Heart right ventricle (tissue), 16 donors: Measurements from ENCODE around the gene FAM187B. TPM values are rescaled to one million over a fixed set of nuclear protein-coding genes. Genes with fewer than 3 reads are reported as not detected.

ENCODE experiments used
- ATAC-seq, 8 donors: fragments of 200-7000 bp; cut with Tn5 transposase; one replicate each; pipeline ENCODE4 v1.9.1; 2020; ENCODE audit warnings: mild to moderate bottlenecking in 8 of 8, moderate library complexity in 8 of 8, moderate number of reproducible peaks in 1 of 8
- DNase-seq, 2 donors: peaks; one replicate each; pipeline ENCODE4 v3.0.0-alpha.2; 2020
- H3K27ac ChIP-seq, 10 donors: fragments of 200-600 bp; sonication (generic) in 2 of 10; one replicate each; pipeline versions ENCODE4 v1.5.0 to v1.8.0; 2020 to 2022; ENCODE audit warnings: mild to moderate bottlenecking in 3 of 10
- H3K27me3 ChIP-seq, 7 donors: fragments of 200-600 bp; one replicate each; pipeline ENCODE4 v1.8.0; 2021 to 2022; ENCODE audit warnings: mild to moderate bottlenecking in 2 of 7
- H3K36me3 ChIP-seq, 9 donors: fragments of 200-600 bp; sonication (generic) in 1 of 9; one replicate each; pipeline versions ENCODE4 v1.5.0 to v1.8.0; 2020 to 2022; ENCODE audit warnings: mild to moderate bottlenecking in 2 of 9
- H3K4me1 ChIP-seq, 9 donors: fragments of 200-600 bp; sonication (generic) in 1 of 9; one replicate each; pipeline versions ENCODE4 v1.5.0 to v1.8.0; 2020 to 2022; ENCODE audit warnings: mild to moderate bottlenecking in 4 of 9
- H3K4me3 ChIP-seq, 10 donors: fragments of 200-600 bp; sonication (generic) in 2 of 10; one replicate each; pipeline versions ENCODE4 v1.5.0 to v1.8.0; 2020 to 2022; ENCODE audit warnings: mild to moderate bottlenecking in 7 of 10, moderate library complexity in 2 of 10
- H3K9me3 ChIP-seq, 11 donors: fragments of 200-600 bp in 10 of 11; sonication (generic) in 2 of 11; one replicate each; pipeline versions ENCODE4 v1.5.0 to v1.8.0; 2013 to 2022; ENCODE audit warnings: mild to moderate bottlenecking in 2 of 11, control low read depth in 1 of 11, moderate library complexity in 1 of 11
- CTCF ChIP-seq, 9 donors: fragments of 200-600 bp; sonication (generic) in 2 of 9; IDR thresholded peaks; one replicate each; pipeline versions ENCODE4 v1.5.0 to v1.8.0; 2021 to 2022; ENCODE audit warnings: antibody characterized with exemption in 9 of 9, mild to moderate bottlenecking in 5 of 9, moderate library complexity in 1 of 9
- WGBS, 2 donors: extraction: QIAGEN DNeasy Blood & Tissue Kit; methylation state at CpG; one replicate each; pipeline ENCODE4 v1.1.7; 2013; ENCODE audit warnings: inconsistent platforms in 1 of 2; 5-methylcytosine and 5-hydroxymethylcytosine counted together
- intact Hi-C, 10 donors: fragments of 100-400 bp; cut with DNase I; formaldehyde crosslinking; loops; one replicate each; pipeline versions ENCODE4 v1.11.1 to v1.14.2; 2022
- polyA plus RNA-seq, 2 donors: library from polyadenylated mRNA; stranded (reverse); fragments of 200-250 nt; gene quantifications; one replicate each; pipeline ENCODE4 v1.2.3, GENCODE V29; 2013
- total RNA-seq, 10 donors: library from RNA; stranded (reverse); fragmentation: NEBNext Ultra II Directional in 3 of 10; extraction: Animal tissue kit (Norgen Biotek cat#: 25700) in 3 of 10; gene quantifications; one replicate each; pipeline versions ENCODE4 v1.2.1 to v1.2.4, GENCODE V29; 2021 to 2023
- donor health status: Arrhythmogenic right ventricular cardiomyopathy.
- donor health status: ischemic (EF 13 %, LVEDD 7.1; RV severe dilation, severe dysfunction).
- donor health status: healthy with polysubstance abuse.
- donor health status: DM: no; HTN: yes; CAD: no.
- donor health status: DM: no; HTN: no; CAD: no.
- donor health status: ischemic (EF 25% LVEDD 6.9; RV normal size, moderate dysfunction).
- donor health status: ischemic (EF 25% LVEDD 5.7; RV mildly dilated, moderate dysfunction).
- donor health status: healthy.
- donor health status: DM: yes; HTN: yes; CAD: no.
- donor health status: Ischemic cardiomyopathy.
- donor health status: ischemic (EF 35%, LVEDD 5.7; RV mildly dilated, moderate dysfunction).
- donor health status: nonischemic (EF 11% LVEDD 7.7; RV severe dilation, severe dysfunction).
- donor health status: DM: yes; HTN: yes; CAD: no.
- donor health status: PGD.
- donor health status: ischemic (EF 29% LVEDD 5.4; RV normal size, mild dysfunction).
- donor health status: nonischemic (EF 23%, LVEDD 6.1; RV moderate dilation, normal function).

Gene FAM187B
- total and polyA plus RNA-seq, 12 donors: 0.48 TPM; not detected in 11

GRCh38 chr19:35247526-35248309, 19.2 kb upstream of the FAM187B start:
- Histone ChIP-seq H3K4me3 (peak overlapping the region; percentile 35 to 68 (median 60)), H3K36me3 (no peaks in the 10 kb centered on the region), H3K27ac (peak overlapping the region; percentile 29 to 87 (median 74)), H3K27me3 (peaks cover 10 to 53% (median 35%) of the 10 kb centered on the region in 7 donors), H3K9me3 (peaks cover 0 to 16% (median 0%) of the 10 kb centered on the region in 11 donors), H3K4me1 (peaks cover 0 to 33% (median 17%) of the 10 kb centered on the region in 9 donors)
- ATAC-seq (peak; percentile 62 to 87 (median 82)), DNase-seq (peak in 1 of 2 donors; percentile 55)
- intact Hi-C loops: loop anchor here in 1 of 10 donors (5.0 kb wide), 1 partner anchor 95 kb away; the partner anchor contains the start of gene FXYD5
- 3% methylated on average over 42 of the region's 42 CpGs for WGBS, 2 donors
- peak in 7 of 9 donors; percentile 28 to 55 (median 39) for TF ChIP-seq CTCF (IDR thresholded peaks at IDR 0.05)

- Histone ChIP-seq H3K27me3 (peaks cover 10 to 53% (median 40%) of the 10 kb centered on the region in 7 donors), H3K9me3 (peaks cover 0 to 19% (median 3%) of the 10 kb centered on the region in 11 donors), H3K27ac (no peak overlapping the region), H3K4me3 (no peak overlapping the region), H3K36me3 (no peaks in the 10 kb centered on the region), H3K4me1 (peaks cover 0 to 33% (median 17%) of the 10 kb centered on the region in 9 donors)
- DNase-seq (no peak), ATAC-seq (no peak)
- no peak for TF ChIP-seq CTCF (IDR thresholded peaks at IDR 0.05)
- intact Hi-C loops: loop anchor here in 1 of 10 donors (5.0 kb wide), 1 partner anchor 94 kb away; the partner anchor contains the start of gene FXYD5
- 63% methylated on average over 4 of the region's 4 CpGs for WGBS, 2 donors
Observed at GRCh38 chr19:35246466-35247092, 18.0 kb upstream of the FAM187B start.

GRCh38 chr19:35241417-35241816, 12.9 kb upstream of the FAM187B start:
- Histone ChIP-seq H3K4me3 (no peak overlapping the region), H3K9me3 (peaks cover 0 to 29% (median 9%) of the 10 kb centered on the region in 11 donors)

More at GRCh38 chr19:35241417-35241816, 12.9 kb upstream of the FAM187B start:
- no peak for ATAC-seq
- peaks cover 0 to 13% (median 0%) of the 10 kb centered on the region in 9 donors for H3K4me1 ChIP-seq
- H3K27ac ChIP-seq: no peak overlapping the region
- WGBS, 2 donors: 91 to 93% methylated on average over 1 of the region's 1 CpG
- intact Hi-C loops: no loop called here
- H3K36me3 ChIP-seq: no peaks in the 10 kb centered on the region
- TF ChIP-seq CTCF (IDR thresholded peaks at IDR 0.05): no peak
- DNase-seq: no peak
- H3K27me3 ChIP-seq: peaks cover 0 to 7% (median 0%) of the 10 kb centered on the region in 7 donors
